HG03097 (cell line): ENCODE results near the gene CNNM2.
"Not testable (repeated sequence)": the region's sequence is repeated elsewhere in the genome, so short reads cannot be mapped to it uniquely, and the experiment has no call there.

Source experiments
- ATAC-seq: cut with Tn5 transposase; IDR thresholded peaks from one replicate; pipeline ENCODE4 v1.9.1; 2021; ENCODE audit not compliant: unreplicated experiment, low FRiP score

Gene CNNM2

DNA sequence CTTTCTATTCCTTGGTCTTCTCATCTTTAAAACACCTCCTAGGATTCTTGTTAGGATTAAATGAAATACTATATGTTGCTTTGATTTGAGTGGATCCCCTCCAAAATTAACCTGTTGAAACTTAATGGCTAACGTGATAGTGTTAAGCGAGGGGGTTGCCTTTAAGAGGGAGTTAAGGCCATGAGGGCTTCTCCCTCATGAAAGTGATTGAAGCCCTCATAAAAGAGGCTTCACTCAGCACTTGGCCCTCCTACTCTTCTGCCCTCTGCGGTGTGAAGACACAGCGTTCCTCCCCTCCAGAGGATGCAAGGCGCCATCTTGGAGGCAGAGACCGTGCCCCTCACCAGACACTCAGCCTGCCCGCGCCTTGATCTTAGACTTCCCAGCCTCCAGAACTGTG, 46.6 kb downstream of the CNNM2 start:
- ATAC-seq: no peak

GRCh38 chr10:102965311-102965851, 47.3 kb downstream of the CNNM2 start:
- no peak for ATAC-seq

- ATAC-seq: no peak
Observed at GRCh38 chr10:102967123-102967522, 49.0 kb downstream of the CNNM2 start.

DNA sequence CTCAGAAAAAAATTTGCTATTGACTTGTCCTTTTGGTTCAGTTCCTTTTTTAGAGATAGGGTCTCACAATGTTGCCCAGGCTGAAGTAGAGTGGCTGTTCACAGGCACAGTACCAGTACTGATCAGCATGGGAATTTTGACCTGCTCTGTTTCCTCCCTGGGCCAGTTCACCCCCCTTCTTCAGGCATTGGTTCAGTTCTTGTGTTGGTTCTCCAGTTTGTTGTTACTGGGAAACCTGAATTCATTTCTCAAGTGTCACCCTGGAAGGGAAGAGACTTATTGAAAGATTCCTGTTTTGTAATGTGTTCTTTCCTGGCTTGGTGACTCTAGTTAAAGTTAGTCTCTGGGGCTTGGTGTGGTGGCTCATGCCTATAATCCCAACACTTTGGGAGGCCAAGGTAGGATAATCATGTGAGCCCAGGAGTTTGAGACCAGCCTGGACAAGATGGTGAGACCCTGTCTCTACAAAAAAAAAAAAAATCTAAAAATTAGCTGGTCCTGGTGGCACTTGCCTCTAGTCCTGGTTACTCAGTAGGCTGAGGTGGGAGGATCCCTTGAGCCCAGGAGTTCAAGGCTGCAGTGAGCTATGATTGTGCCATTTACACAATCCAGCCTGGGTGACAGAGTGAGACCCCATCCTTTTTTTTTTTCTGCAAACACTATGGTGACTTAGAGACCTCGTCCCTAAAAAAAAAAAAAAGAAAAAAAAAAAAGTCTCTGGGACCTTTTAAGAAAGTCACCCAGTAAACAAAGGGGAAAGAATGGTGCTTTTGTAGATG, 52.7 kb downstream of the CNNM2 start:
- no peak for ATAC-seq

DNA sequence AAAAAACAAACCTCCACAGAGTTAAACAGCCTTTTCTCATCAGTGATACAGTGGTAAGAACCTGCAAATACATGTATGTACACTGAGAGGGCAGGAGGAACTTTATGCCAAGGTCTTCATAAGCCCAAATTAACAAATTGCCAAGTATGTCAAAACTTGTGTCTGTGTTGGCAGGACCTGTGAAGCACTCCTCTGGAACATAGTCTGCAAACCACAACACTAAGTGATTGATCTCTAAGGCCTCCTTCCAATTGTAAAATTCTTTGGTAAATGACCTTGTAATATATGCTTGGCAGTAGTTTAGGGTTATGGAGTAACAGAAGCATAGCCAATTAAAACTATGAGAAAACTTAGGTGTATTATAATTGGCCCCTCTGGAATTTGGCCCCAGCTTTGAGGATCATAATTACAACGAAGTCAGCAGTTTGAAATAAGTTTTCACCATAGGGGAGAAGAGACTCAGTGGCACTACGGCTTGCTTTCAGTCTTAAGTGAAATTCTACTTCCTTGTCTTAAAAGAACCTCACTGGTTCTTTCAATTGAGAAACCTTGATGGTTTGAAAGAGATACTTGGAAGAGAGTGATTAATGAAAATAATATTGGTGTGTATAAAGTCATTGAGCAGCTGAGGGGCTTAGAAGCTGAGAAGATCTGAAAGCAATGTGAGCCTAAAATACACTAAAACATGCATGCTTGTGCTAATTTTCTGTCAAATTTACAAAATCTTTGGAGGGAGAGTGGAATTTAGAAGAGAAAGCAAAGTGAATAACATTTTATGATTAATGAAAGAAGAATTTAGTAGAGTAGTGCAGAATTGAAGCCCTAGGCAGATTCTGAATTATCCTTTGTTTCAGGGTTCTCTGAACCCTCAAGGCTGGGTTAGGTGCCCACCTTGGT, 57.6 kb downstream of the CNNM2 start:
- ATAC-seq: no peak

GRCh38 chr10:102976380-102976726, 58.3 kb downstream of the CNNM2 start:
- ATAC-seq: not testable (repeated sequence)

- ATAC-seq: no peak
Observed at GRCh38 chr10:102982296-102982695, 64.2 kb downstream of the CNNM2 start.

GRCh38 chr10:102984086-102984485, 66.0 kb downstream of the CNNM2 start:
- ATAC-seq: no peak

GRCh38 chr10:102985811-102986210, 67.7 kb downstream of the CNNM2 start:
- no peak for ATAC-seq

DNA sequence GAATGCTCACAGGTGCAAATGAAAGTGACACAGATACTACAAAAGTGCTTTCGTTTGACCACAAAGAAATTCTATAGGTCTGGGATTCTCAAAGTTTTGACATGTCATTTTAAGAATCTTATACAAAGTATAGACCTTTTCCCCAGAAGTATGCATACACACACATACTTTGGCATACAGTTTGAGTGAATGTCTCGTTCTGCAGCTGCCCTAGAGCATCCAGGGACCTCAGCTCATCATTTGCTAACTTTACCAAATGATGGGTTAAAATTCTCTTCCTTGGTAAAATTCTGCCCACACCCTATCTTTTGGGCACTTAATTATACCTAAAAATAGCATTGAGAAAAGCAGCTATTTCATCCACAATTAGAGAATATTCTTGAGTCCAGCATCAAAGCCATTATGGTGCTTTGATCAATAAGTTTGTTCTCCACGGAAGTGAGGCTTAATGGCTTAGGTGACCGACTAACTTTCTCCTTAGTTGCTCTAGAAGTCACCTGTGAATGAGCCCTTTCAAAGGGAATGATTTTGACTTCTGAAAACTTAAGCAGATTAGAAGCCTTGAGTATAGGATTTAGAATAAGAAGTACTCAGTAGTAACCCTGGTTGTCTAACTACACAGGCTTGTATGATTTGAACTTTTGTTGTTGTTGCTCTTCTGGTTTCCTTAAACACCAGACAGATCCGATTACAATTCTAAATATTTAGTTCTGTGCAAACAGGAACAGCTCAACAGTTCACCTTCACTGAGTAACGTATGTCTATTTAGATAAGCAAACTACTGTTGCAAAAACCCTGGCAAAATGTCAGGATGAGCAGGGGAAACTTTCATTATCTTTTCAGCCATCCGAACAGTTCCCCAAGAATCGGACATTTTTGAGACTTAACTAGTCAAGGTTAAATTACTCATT, 70.6 kb downstream of the CNNM2 start:
- no peak for ATAC-seq

DNA sequence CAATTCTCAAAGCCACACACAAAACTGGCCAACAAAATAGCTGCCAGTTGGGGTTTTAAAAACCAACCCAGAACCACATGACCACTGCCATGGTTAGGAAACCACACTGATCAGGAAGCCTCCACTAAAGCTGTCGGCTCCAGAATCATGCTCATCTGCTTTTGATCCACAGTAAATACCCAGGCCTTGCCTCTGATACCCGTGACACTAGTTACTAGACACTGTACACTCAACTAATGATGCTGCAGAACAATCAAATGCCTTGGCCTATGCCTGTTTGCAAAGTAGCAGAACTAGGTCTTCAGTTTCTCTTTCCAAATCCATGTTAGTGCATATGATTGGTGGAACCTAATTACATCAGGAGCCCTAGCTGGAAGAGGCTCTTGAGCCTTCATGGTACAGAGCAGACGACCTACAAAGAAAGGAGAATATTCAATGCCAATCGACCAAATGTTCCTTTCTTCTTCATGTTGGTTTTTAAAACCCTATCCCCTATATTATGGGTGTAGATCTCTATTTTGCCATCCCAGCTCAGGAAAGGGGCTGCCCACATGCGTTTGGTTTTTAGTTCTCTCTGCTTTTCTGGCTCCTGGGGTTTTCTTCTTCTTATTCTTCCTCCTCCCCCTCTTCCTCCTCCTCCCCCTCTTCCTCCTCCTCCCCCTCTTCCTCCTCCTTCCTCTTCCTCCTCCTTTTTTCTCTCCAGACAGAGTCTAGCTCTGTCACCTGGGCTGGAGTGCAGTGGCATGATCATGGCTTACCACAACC, 76.6 kb downstream of the CNNM2 start:
- ATAC-seq: no peak

DNA sequence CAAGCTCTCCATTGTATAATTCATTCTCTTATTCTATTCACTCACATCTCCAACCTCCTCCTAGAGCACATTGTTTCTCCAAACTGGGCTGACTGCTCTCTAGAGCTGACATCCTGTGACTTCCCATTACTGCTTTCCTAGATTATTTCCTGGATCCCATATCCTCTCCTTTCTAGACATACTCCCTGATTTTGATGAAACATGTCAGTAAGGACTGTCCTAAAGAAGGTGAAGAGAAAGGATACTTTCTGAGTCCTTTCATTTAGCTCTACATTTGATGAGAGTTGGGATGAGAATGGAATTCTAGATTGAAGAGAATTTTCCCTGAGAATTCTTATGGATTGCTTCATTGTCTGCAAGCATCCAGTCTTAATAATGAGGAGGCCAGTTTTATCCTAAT, 78.8 kb downstream of the CNNM2 start:
- ATAC-seq: no peak

- no peak for ATAC-seq
Observed at GRCh38 chr10:102997998-102998397, 79.9 kb downstream of the CNNM2 start.

DNA sequence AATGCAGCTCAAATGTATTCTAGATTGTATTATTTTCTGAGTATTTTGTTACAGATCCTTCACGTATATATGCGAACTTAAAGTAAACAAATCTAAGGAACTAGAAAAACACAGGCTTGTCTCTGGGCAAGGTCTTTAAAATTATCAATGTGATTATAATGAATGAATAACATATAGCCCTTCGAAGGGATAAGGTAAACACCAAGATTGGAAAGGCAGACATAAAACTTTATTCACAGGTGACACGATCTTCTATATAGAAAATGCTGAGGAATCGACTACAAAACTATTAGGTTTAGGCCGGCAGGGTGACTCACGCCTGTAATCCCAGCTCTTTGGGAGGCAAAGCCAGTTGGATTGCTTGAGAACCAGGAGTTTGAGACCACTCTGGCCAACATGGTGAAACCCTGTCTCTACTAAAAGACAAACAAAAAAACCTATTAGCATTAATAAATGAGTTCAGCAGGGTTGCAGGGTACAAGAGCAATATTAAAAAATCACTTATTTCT, 80.4 kb downstream of the CNNM2 start:
- no peak for ATAC-seq

- not testable (repeated sequence) for ATAC-seq
Observed at GRCh38 chr10:103000050-103000449, 82.0 kb downstream of the CNNM2 start.

DNA sequence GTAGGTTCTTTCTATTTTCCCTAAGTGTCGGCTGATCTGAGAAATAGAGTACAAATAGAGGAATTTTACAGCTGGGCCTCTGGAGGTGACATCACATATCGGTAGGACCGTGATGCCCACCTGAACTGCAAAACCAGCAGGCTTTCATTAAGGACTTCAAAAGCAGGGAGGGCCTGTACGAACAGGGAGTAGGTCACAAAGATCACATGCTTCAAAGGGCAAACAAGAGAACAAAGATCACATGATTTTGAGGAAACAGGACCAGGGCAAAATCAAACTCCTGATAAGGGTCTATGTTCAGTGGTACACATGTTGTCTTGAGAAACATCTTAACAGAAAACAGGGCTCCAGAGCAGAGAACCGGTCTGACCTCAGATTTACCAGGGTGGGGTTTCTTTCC, 88.9 kb downstream of the CNNM2 start:
- ATAC-seq: no peak

DNA sequence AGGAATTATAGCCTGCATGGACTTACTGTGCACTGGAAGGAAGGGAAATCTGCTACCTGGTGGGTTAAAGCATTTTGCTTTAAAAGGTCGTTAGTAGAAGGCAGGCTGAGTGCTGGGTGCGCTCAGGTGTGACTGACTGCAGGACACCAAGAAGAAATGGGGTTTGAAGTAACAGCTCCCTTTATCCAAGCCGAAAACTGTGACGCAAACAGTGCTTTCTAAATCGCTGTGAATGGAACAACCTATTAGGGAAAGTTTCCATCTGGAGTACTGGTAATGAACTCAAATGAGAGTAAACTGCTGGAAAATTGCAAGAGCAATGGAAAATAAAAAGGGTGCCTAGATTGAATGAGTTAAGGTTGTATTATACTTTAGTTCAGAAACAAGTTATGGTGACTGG, 95.3 kb downstream of the CNNM2 start:
- ATAC-seq: no peak

DNA sequence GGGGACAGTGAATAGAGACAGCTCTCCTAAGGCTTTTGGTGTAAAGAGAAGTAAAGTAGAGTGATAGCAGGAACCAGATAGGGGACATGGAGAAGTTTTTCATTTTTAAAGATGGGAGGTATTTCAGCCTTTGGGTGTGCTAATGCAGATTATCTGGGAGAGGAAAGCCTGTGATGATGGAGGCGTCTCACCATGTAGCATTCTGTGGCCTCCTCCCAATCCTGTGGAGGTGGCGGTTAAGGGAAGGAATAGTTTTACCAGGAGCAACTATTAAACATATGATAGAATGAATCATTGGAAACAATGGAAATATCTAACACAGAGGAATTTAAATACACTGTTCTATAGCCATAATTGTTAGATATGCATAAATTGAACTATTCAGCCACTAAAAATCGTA, 101.3 kb downstream of the CNNM2 start:
- no peak for ATAC-seq

DNA sequence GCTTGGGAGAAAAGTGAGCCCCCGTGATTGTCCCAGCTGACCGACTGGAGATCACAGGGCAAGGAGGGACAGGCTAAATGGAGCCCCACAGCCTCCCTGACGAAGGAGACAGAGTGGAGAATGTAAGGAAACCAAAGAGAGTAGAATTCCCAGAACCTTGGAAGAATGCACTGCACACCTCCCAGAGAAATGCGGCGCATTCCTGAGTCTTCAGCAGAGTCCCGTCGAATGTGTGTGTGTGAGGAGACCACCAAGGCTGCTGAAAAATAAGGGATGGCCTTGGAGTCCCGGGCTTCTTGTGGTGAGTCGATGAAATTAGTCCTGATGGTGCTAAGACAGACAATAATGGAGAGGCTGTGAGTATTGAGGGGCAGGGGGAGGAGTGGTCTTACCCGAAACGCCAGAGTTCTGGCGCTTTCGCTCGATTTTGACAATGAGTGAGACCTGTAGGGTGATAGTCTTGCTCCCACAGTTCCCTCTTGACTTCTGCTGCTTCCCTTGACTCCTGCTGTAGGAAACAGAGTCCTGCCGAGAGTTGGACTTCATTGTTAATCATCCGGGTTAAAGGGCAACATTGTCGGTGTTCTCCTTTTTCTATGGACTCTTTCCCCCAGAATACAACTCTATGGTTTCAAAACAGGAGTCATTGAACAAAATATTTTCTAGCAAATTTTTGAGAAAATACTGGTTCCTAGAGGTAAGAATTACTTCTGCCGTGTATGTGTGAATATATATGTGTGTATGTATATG, 103.2 kb downstream of the CNNM2 start:
- no peak for ATAC-seq
